GM18499 (cell line): ENCODE results near the gene AFF3.

ENCODE experiments used
- ATAC-seq: cut with Tn5 transposase; IDR thresholded peaks from one replicate; pipeline ENCODE4 v1.9.1; 2021; ENCODE audit warnings: moderate number of reproducible peaks; ENCODE audit not compliant: insufficient read depth, unreplicated experiment

The AFF3 gene

GRCh38 chr2:99734236-99734635 lies 408.2 kb downstream of the AFF3 start:
- ATAC-seq, result no peak

- no peak for ATAC-seq
These were observed 413.0 kb downstream of the AFF3 start for GRCh38 chr2:99729104-99730025.

DNA sequence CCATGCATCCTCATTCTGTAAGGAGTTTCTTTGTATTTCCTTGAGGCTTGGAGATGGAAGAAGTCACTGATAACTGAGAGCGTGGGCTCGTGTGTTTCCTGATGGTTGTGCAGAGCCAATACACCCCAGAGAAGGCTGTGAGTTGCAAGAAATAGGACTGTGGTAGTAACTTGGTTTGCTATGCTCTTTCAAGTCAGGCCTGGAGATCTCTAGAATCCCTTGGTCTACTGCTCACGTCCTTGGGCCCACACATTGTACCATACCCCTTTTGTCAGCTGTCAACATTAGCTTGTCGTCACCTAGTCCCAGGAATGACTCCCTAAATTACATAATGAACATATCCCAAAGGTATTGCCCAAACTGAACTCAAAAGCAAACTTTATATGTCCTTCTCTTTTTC lies 414.2 kb downstream of the AFF3 start:
- ATAC-seq, result no peak

DNA sequence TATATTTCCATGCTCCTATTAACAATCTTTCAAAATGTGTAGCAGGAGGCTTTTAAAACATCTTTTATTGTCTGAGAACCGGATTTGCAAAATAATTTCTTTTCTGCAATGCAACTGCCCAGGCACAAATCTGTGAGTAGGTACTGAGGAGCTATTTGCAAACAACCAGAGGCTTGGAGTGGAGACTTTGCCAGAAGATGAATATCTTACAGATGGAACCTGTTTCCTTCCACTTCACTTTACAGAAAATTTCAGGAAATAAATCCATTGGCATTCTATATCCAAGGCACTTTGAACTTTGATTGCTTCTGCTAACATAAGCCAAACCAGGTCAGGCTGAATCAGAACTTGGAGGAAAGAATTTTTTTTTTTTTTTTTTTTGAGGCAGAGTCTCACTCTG lies 415.2 kb downstream of the AFF3 start:
- ATAC-seq, result no peak

DNA sequence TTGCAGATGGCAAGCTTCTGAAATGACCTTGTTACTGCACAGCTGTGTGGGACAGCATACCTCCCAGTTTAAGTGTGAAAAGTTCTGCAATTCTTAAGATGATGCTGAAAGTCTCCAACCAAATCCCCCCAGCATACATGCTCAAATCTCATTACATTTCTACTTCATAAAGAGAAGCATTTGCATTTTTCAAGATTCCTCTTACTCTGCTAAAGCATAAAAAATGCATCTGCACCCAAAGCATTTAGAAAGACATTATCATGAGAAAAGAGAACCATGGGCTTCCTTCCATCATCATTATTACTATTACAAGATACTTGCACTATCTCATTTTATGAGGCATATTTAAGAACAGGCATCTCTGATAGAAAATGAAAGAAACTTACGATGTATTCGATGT lies 415.7 kb downstream of the AFF3 start:
- ATAC-seq, result no peak

- ATAC-seq, result no peak
These were observed 416.6 kb downstream of the AFF3 start for GRCh38 chr2:99725820-99726219.

- no peak for ATAC-seq
These were observed 419.9 kb downstream of the AFF3 start for GRCh38 chr2:99722476-99722875.

DNA sequence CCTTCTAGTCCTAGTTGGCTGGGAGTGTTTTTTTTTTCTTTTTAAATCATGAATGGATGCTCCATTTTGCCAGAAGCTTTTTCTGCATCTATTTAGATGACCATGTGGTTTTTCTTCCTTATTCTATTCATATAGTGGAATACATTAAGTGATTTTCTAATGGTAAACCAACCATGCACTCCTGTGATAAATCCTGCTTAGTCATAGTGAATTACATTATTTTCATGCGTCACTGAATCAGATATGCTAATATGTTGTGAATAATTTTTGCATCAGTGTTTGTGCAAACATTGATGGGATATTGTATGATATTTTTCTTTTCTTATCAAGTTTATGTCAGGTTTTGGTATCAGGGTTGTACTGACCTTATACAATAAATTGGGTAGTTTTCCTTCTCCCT lies 423.3 kb downstream of the AFF3 start:
- ATAC-seq, result no peak

DNA sequence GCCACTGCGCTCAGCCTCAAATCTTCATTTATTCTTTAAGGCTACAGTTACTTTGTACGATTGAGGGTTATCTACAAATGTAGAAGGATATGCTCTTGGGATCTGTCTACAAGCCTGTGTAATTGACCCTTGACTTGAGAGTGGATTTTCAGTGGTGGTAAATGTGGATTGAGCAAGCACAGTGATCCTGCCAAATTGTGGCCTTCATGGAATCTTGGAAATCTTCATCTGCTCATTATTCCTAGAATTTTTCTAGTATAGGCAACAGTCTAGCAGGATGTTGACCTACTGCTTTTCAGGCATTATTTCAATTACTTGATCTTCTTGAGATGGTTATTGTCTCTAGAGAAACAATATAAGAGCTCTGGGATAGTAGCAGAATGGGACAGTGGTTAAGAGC lies 426.4 kb downstream of the AFF3 start:
- no peak for ATAC-seq

- no peak for ATAC-seq
These were observed 428.0 kb downstream of the AFF3 start for GRCh38 chr2:99714349-99714748.

DNA sequence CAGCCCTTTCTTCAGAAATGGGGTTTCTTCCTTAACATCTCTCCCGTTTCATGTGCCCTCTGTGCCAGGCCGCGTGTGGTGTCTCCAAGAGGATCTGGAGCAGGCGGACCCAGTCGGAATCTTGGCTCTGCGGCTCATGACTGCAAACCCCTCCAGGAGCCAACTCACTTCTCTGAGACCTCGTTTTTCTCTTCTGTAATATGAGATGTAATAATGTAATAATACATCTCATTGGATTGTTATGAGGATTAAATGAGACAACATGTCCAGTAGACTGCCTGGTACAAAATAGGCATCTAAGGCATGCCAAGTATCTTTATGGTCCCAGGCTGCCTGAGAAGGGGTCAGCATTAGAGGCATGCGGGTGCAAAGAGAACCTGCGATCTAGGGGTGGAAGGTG lies 431.2 kb downstream of the AFF3 start:
- no peak for ATAC-seq

DNA sequence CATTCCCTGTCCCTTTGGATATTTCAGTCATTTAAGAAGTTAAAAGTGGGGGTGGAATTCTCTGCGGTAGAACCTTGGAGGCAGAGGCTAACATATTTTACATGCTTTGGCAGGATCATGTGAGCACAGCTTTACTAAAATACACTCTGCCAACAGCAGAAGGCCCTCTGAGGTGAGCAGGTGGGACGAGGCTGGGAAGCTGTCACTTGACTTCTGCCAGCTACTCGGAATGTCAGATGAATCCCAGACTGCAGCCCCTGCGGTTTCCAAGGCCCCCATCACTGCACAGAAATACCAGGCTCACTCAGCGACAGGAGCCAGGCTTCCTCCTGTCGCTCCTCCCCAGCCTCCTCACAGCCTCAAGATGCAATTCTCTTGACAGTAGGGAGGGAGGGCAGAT lies 431.7 kb downstream of the AFF3 start:
- no peak for ATAC-seq

- ATAC-seq, result no peak
These were observed 433.2 kb downstream of the AFF3 start for GRCh38 chr2:99709229-99709628.

- no peak for ATAC-seq
These were observed 434.2 kb downstream of the AFF3 start for GRCh38 chr2:99708231-99708630.

DNA sequence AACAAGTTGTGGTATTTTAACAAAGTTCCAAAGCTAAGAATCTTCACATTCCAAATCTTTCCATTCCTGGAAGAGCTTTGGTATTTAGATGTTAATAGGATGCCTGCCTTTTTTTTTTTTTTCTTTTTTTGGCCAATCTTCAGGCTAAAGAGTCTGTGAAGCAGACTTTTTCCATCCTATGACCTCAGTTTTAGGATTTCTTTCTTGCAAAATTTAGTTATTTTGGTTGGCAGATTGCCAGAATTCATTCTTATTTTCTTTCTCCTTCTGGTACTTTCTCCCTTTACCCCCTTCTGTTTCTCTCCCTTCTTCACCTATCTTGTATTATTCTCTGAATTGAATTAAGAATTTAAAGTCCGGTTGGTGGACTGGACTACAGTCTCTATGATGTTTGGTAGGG lies 434.8 kb downstream of the AFF3 start:
- ATAC-seq, result no peak

GRCh38 chr2:99706735-99707134 lies 435.7 kb downstream of the AFF3 start:
- no peak for ATAC-seq

DNA sequence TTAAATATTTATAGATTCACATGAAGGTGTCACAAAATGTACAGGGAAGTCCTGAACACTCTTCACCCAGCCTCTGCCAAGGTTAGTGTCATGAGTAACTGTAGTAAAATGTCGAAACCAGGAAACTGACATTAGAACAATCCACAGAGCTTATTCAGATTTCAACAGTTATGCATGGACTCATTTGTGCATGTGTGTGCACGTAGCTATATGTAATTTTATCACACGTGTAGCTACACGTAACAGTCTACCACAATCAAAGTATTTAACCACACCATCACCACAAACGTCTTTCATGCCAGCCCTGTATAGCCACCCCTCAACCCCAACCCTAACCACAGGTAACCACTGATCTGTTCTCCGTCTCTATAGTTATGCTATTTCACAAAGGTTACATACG lies 440.9 kb downstream of the AFF3 start:
- no peak for ATAC-seq

DNA sequence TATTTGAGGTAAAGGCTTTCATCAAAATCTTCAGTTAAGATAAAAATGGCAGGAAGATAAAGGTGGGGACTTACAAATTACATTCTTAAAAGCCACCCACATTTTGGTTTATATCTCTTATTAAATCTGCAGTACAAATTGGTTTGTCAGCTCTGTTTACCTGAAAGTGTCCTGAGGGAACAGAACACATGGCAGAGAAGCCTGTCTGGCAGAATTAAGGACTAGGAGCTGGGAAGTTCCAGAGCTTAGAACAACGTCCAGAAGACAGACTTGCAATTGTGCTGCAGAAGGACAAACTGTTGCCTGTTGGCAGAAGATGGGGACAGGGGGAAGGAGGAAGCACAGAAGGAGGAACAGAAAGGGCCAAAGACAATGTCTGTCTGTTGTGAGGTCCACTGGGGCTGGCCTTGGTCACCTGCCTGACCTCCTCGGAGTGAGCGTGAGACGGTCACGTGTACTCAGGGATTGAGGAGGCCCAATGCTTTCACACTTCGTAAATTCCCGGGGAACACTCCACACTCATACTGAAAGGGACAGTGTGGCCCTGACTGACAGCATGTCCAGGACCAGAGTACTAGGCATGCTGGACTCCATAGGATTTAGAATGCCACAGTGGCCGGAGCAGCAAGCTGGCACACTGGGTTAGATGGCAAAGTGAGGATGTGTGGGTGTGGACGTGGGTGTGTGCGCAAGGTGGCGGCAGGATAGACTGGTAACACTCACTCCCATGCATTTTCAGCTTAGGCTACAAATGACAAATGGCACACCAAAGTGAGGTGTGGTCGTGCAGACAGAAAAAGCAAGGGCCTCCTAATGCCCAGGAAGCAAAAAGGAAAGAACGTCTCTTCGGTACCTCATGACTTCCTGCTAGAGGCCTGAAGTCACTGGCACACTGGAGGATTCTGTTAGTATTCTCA lies 441.6 kb downstream of the AFF3 start:
- no peak for ATAC-seq

DNA sequence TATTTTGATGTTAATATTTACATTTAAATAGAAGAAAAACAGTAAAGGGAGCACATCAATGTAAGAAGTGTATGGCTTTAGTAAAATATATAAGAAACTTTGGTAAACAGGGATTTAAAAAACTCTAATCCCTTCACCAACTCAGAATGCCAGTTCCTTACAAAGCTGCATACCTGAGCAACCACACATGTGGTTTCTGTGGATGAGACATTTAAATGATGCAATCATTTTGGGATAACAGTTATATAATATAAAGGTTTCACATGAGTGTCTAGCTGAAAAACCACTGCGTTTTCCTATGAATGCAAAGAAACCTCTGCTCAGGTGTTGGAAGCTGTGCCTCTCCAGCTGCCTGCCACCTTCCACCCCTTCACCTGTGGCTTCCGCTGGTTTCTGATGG lies 443.5 kb downstream of the AFF3 start:
- ATAC-seq, result no peak

- no peak for ATAC-seq
These were observed 444.4 kb downstream of the AFF3 start for GRCh38 chr2:99697811-99698568.

GRCh38 chr2:99695944-99696253 lies 446.5 kb downstream of the AFF3 start:
- ATAC-seq, result no peak
